AG04450 (cell line): ENCODE results near the gene LYPD4. TPM values are rescaled to one million over a fixed set of nuclear protein-coding genes. Genes with fewer than 3 reads are reported as not detected.
A peak's percentile ranks its signal among the peaks of the same experiment; 100 is the strongest.
"Not testable (repeated sequence)": the region's sequence is repeated elsewhere in the genome, so short reads cannot be mapped to it uniquely, and the experiment has no call there.

ENCODE experiments used
- CTCF ChIA-PET: fragments of 300-600, 350-600 bp; formaldehyde crosslinking; extraction: SDS; loops from one replicate; lab custom pipeline; 2022; ENCODE audit warnings: antibody characterized with exemption, inconsistent platforms; lab: Charles Lee
- POLR2A ChIA-PET: fragments of 350-600 bp; formaldehyde crosslinking; extraction: SDS; loops from one replicate; lab custom pipeline; 2021; ENCODE audit warnings: antibody characterized with exemption, inconsistent platforms; lab: Yijun Ruan, JAX
- DNase-seq: peaks from one replicate; pipeline ENCODE4 v3.0.0-alpha.2; 2011; ENCODE audit warnings: low read depth, low spot score
- H3K27ac ChIP-seq: one replicate; pipeline ENCODE4 v1.5.1; 2012; ENCODE audit warnings: low read depth, low read length, control low read depth
- H3K27me3 ChIP-seq: one replicate; pipeline ENCODE4 v1.6.0; 2012; ENCODE audit warnings: low read length; ENCODE audit not compliant: control insufficient read depth, insufficient read depth
- H3K4me3 ChIP-seq: 2 replicates; pipeline ENCODE4 v1.5.1; 2011; ENCODE audit warnings: mild to moderate bottlenecking, low read depth, low read length, control low read depth
- H3K9me3 ChIP-seq: 2 replicates; pipeline ENCODE4 v1.5.1; 2012; ENCODE audit warnings: low read length; ENCODE audit not compliant: control insufficient read depth, insufficient read depth
- CTCF ChIP-seq: IDR thresholded peaks from 2 replicates; pipeline ENCODE4 v1.5.1; 2011; ENCODE audit warnings: low read depth, low read length, control low read depth, inconsistent platforms
- polyA plus RNA-seq: library from polyadenylated mRNA; depleted of rRNA; stranded (reverse); fragments of >200 nt; gene quantifications from 2 replicates; pipeline ENCODE4 v1.2.3, GENCODE V29; 2011; rRNA removed
- small RNA-seq: library from RNA; depleted of rRNA; stranded (forward); fragments of <200 nt; gene quantifications from one replicate; pipeline ENCODE3, GENCODE V24; 2012; ENCODE audit warnings: low read depth; ENCODE audit not compliant: insufficient read length

The LYPD4 gene
- polyA plus RNA-seq, 1 experiment, result not detected

GRCh38 chr19:41792513-41793413, 51.7 kb downstream of the LYPD4 start:
- DNase-seq, result no peak
- Histone ChIP-seq H3K9me3 (no peaks in the 10 kb centered on the region), H3K4me3 (no peak overlapping the region), H3K27me3 (no peaks in the 10 kb centered on the region), H3K27ac (no peak overlapping the region)
- CTCF ChIA-PET, result interaction anchor here (0.6 to 3.1 kb wide), 8 partner anchors 8 to 50 kb away, joined by 3 to 19 read pairs (median 3); no protein-coding TSS in a partner anchor
- POLR2A ChIA-PET, result no interaction called here
- TF ChIP-seq CTCF, result peak; percentile 66

GRCh38 chr19:41789053-41789452, 55.4 kb downstream of the LYPD4 start:
- DNase-seq, H3K27me3 ChIP-seq, H3K9me3 ChIP-seq, CTCF ChIA-PET, POLR2A ChIA-PET, H3K27ac ChIP-seq, H3K4me3 ChIP-seq: not testable (repeated sequence)

GRCh38 chr19:41788518-41788917, 56.0 kb downstream of the LYPD4 start:
- DNase-seq, H3K4me3 ChIP-seq, POLR2A ChIA-PET, H3K27ac ChIP-seq, H3K27me3 ChIP-seq, CTCF ChIA-PET, H3K9me3 ChIP-seq: not testable (repeated sequence)

Small RNA genes within 50 kb of the gene (small RNA-seq; reads per million reads assigned to genes)
- not detected for gene MIR6797

Other genes starting within 250 kb of the LYPD4 start
- not detected in 2 replicates for gene CEACAM4, start 217.6 kb downstream of the LYPD4 start, polyA plus RNA-seq
- not detected in 2 replicates for gene CEACAM7, start 156.4 kb downstream of the LYPD4 start, polyA plus RNA-seq
- gene CEACAM5, start 136.1 kb downstream of the LYPD4 start, polyA plus RNA-seq, result not detected in 2 replicates
- not detected in 2 replicates for gene CEACAM6, start 89.2 kb downstream of the LYPD4 start, polyA plus RNA-seq
- not detected in 2 replicates for gene CEACAM3, start 48.1 kb downstream of the LYPD4 start, polyA plus RNA-seq
- gene DMRTC2, start 359 bp upstream of the LYPD4 start, polyA plus RNA-seq, result not detected in 2 replicates
- 1,320 and 1,738 TPM in 2 replicates for gene RPS19, start 15.6 kb upstream of the LYPD4 start, polyA plus RNA-seq
- gene CD79A, start 32.6 kb upstream of the LYPD4 start, polyA plus RNA-seq, result 0.20 and 0.36 TPM in 2 replicates
- 19.5 and 24.1 TPM in 2 replicates for gene ARHGEF1, start 38.5 kb upstream of the LYPD4 start, polyA plus RNA-seq
- not detected in 2 replicates for gene ERFL, start 83.8 kb upstream of the LYPD4 start, polyA plus RNA-seq
- 149 and 215 TPM in 2 replicates for gene RABAC1, start 114.6 kb upstream of the LYPD4 start, polyA plus RNA-seq
- gene ATP1A3, start 149.5 kb upstream of the LYPD4 start, polyA plus RNA-seq, result 0.05 TPM in 1 of 2 replicates, not detected in the other
- gene GRIK5, start 225.5 kb upstream of the LYPD4 start, polyA plus RNA-seq, result 0.04 and 0.05 TPM in 2 replicates
- 5.5 and 9.0 TPM in 2 replicates for gene ZNF574, start 231.5 kb upstream of the LYPD4 start, polyA plus RNA-seq